ENCODE data around the gene PYGB.
A peak's percentile ranks its signal among the peaks of the same experiment; 100 is the strongest.

PYGB gene

GRCh38 chr20:25213566-25214425 lies 34.1 kb upstream of the PYGB start:
- no CpG with 5 or more reads among the region's 21 CpGs for WGBS, 2 donors (ENCODE audit: extremely low coverage in 2 of 2, insufficient read length in 2 of 2, insufficient replicate concordance in 1 of 2)
- no peak overlapping the region for H2AFZ ChIP-seq (ENCODE audit: low read length)
- H3K4ac ChIP-seq (ENCODE audit: low read length), result peak overlapping the region; percentile 61
- H3K4me2 ChIP-seq (ENCODE audit: insufficient read depth, low read length, poor library complexity, severe bottlenecking), result no peak overlapping the region
- H3K23ac ChIP-seq (ENCODE audit: low read depth, low read length, poor library complexity), result peak overlapping the region; percentile 94
- no peak overlapping the region for H2AK5ac ChIP-seq (ENCODE audit: low read depth, low read length)
- H3K36me3 ChIP-seq (replicated peaks in 1 of 2; ENCODE audit: control insufficient read depth in 2 of 2, insufficient read depth in 2 of 2, low read length in 2 of 2), result peaks cover 27 to 87% of the 10 kb centered on the region in 2 donors
- no peak overlapping the region for H3K27ac ChIP-seq (replicated peaks; ENCODE audit: low read length)
- H3K18ac ChIP-seq (ENCODE audit: low read length), result peak overlapping the region; percentile 69
- no peak overlapping the region for H3K14ac ChIP-seq (ENCODE audit: low read length)
- H3K9ac ChIP-seq (ENCODE audit: low read depth, low read length, poor library complexity), result no peak overlapping the region
- H4K8ac ChIP-seq (ENCODE audit: low read depth, low read length), result peak overlapping the region; percentile 78
- H4K91ac ChIP-seq (ENCODE audit: low read depth, low read length, poor library complexity), result peak overlapping the region; percentile 83
- H2BK15ac ChIP-seq (ENCODE audit: low read length), result no peak overlapping the region
- H2BK5ac ChIP-seq (ENCODE audit: low read length), result no peak overlapping the region
- no peak for DNase-seq (ENCODE audit: low spot score)
- no peaks in the 10 kb centered on the region for H3K9me3 ChIP-seq (replicated peaks in 1 of 2; ENCODE audit: control insufficient read depth in 2 of 2, insufficient read depth in 1 of 2, low read depth in 1 of 2, low read length in 2 of 2)
- no peaks in the 10 kb centered on the region for H3K27me3 ChIP-seq (ENCODE audit: control insufficient read depth in 3 of 3, insufficient read depth in 3 of 3, low read depth in 1 of 3, low read length in 3 of 3)
- peaks cover 5% of the 10 kb centered on the region for H3K79me1 ChIP-seq (ENCODE audit: low read depth, low read length)
- no peak overlapping the region for H2BK120ac ChIP-seq (ENCODE audit: low read depth, low read length)
- no peaks in the 10 kb centered on the region for H3K4me1 ChIP-seq (ENCODE audit: control insufficient read depth in 2 of 2, insufficient read depth in 1 of 2, low read depth in 1 of 2, low read length in 2 of 2)
- H3K4me3 ChIP-seq (ENCODE audit: low read length in 2 of 2), result peak overlapping the region in 1 of 2 donors; percentile 46
- no peak overlapping the region for H2BK12ac ChIP-seq (ENCODE audit: low read length)

DNA sequence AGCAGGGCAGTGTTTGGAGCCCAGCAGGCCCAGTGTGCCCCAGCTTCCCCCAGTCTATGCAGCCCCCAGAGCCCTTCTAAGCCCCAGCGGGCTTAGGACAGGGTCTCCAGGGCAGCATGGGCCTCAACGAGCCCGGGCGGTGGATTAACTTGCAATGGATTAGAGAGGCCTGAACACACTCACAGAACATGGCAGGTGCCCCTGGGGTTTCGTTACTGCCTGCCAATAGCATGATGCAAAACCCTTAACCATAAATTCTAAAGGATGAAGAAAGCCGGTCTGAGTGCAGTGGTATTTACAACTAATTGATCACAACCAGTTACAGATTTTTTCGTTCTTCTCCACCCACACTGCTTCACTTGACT lies 33.5 kb upstream of the PYGB start:
- H3K9ac ChIP-seq (ENCODE audit: low read depth, low read length, poor library complexity), result no peak overlapping the region
- no peak overlapping the region for H2AK5ac ChIP-seq (ENCODE audit: low read depth, low read length)
- peak overlapping the region; percentile 94 for H3K23ac ChIP-seq (ENCODE audit: low read depth, low read length, poor library complexity)
- peaks cover 5% of the 10 kb centered on the region for H3K79me1 ChIP-seq (ENCODE audit: low read depth, low read length)
- peak overlapping the region; percentile 69 for H3K18ac ChIP-seq (ENCODE audit: low read length)
- no peak overlapping the region for H2BK12ac ChIP-seq (ENCODE audit: low read length)
- H2BK120ac ChIP-seq (ENCODE audit: low read depth, low read length), result no peak overlapping the region
- no peak overlapping the region for H3K4ac ChIP-seq (ENCODE audit: low read length)
- H4K91ac ChIP-seq (ENCODE audit: low read depth, low read length, poor library complexity), result no peak overlapping the region
- peaks cover 27 to 92% of the 10 kb centered on the region in 2 donors for H3K36me3 ChIP-seq (replicated peaks in 1 of 2; ENCODE audit: control insufficient read depth in 2 of 2, insufficient read depth in 2 of 2, low read length in 2 of 2)
- H3K4me3 ChIP-seq (ENCODE audit: low read length in 2 of 2), result no peak overlapping the region
- H3K27ac ChIP-seq (replicated peaks; ENCODE audit: low read length), result no peak overlapping the region
- H3K14ac ChIP-seq (ENCODE audit: low read length), result no peak overlapping the region
- H2BK15ac ChIP-seq (ENCODE audit: low read length), result no peak overlapping the region
- no peaks in the 10 kb centered on the region for H3K27me3 ChIP-seq (ENCODE audit: control insufficient read depth in 3 of 3, insufficient read depth in 3 of 3, low read depth in 1 of 3, low read length in 3 of 3)
- no peak overlapping the region for H4K8ac ChIP-seq (ENCODE audit: low read depth, low read length)
- no peak overlapping the region for H2AFZ ChIP-seq (ENCODE audit: low read length)
- H3K4me2 ChIP-seq (ENCODE audit: insufficient read depth, low read length, poor library complexity, severe bottlenecking), result no peak overlapping the region
- H3K4me1 ChIP-seq (ENCODE audit: control insufficient read depth in 2 of 2, insufficient read depth in 1 of 2, low read depth in 1 of 2, low read length in 2 of 2), result no peaks in the 10 kb centered on the region
- no peak overlapping the region for H2BK5ac ChIP-seq (ENCODE audit: low read length)
- no peak for DNase-seq (ENCODE audit: low spot score)
- H3K9me3 ChIP-seq (replicated peaks in 1 of 2; ENCODE audit: control insufficient read depth in 2 of 2, insufficient read depth in 1 of 2, low read depth in 1 of 2, low read length in 2 of 2), result no peaks in the 10 kb centered on the region
- WGBS, 2 donors (ENCODE audit: extremely low coverage in 2 of 2, insufficient read length in 2 of 2, insufficient replicate concordance in 1 of 2), result no CpG with 5 or more reads among the region's 7 CpGs

DNA sequence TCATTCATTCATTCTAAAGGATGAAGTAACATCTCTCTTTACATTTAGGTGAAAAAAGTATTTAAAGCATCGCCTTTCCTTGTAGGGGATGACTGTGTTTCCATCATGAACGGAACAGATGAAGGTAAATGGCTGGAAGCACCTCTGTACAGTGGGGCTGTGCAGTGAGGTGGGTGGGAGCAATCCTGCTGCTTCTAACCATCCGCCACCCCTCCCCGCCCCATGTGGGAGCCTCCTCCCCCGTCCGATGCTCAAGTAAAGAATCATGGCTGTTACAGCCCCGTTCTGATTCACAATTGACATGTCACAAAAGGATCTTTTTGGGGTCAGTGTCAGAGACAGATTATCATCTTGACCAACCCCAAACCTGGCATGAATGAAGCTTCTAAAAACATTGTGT lies 33.1 kb upstream of the PYGB start:
- H3K4me1 ChIP-seq (ENCODE audit: control insufficient read depth in 2 of 2, insufficient read depth in 1 of 2, low read depth in 1 of 2, low read length in 2 of 2), result no peaks in the 10 kb centered on the region
- H3K9me3 ChIP-seq (replicated peaks in 1 of 2; ENCODE audit: control insufficient read depth in 2 of 2, insufficient read depth in 1 of 2, low read depth in 1 of 2, low read length in 2 of 2), result no peaks in the 10 kb centered on the region
- DNase-seq (ENCODE audit: low spot score), result no peak
- H2AFZ ChIP-seq (ENCODE audit: low read length), result no peak overlapping the region
- WGBS, 2 donors (ENCODE audit: extremely low coverage in 2 of 2, insufficient read length in 2 of 2, insufficient replicate concordance in 1 of 2), result no CpG with 5 or more reads among the region's 7 CpGs
- peaks cover 26 to 93% of the 10 kb centered on the region in 2 donors for H3K36me3 ChIP-seq (replicated peaks in 1 of 2; ENCODE audit: control insufficient read depth in 2 of 2, insufficient read depth in 2 of 2, low read length in 2 of 2)
- H2BK15ac ChIP-seq (ENCODE audit: low read length), result no peak overlapping the region
- no peak overlapping the region for H4K91ac ChIP-seq (ENCODE audit: low read depth, low read length, poor library complexity)
- H3K27ac ChIP-seq (replicated peaks; ENCODE audit: low read length), result no peak overlapping the region
- no peak overlapping the region for H2BK5ac ChIP-seq (ENCODE audit: low read length)
- no peak overlapping the region for H2AK5ac ChIP-seq (ENCODE audit: low read depth, low read length)
- no peak overlapping the region for H2BK120ac ChIP-seq (ENCODE audit: low read depth, low read length)
- H3K4ac ChIP-seq (ENCODE audit: low read length), result no peak overlapping the region
- no peaks in the 10 kb centered on the region for H3K27me3 ChIP-seq (ENCODE audit: control insufficient read depth in 3 of 3, insufficient read depth in 3 of 3, low read depth in 1 of 3, low read length in 3 of 3)
- no peak overlapping the region for H3K4me3 ChIP-seq (ENCODE audit: low read length in 2 of 2)
- no peak overlapping the region for H3K9ac ChIP-seq (ENCODE audit: low read depth, low read length, poor library complexity)
- peaks cover 5% of the 10 kb centered on the region for H3K79me1 ChIP-seq (ENCODE audit: low read depth, low read length)
- no peak overlapping the region for H2BK12ac ChIP-seq (ENCODE audit: low read length)
- H3K23ac ChIP-seq (ENCODE audit: low read depth, low read length, poor library complexity), result no peak overlapping the region
- no peak overlapping the region for H3K18ac ChIP-seq (ENCODE audit: low read length)
- H4K8ac ChIP-seq (ENCODE audit: low read depth, low read length), result no peak overlapping the region
- no peak overlapping the region for H3K14ac ChIP-seq (ENCODE audit: low read length)
- H3K4me2 ChIP-seq (ENCODE audit: insufficient read depth, low read length, poor library complexity, severe bottlenecking), result no peak overlapping the region

- H4K8ac ChIP-seq (ENCODE audit: low read depth, low read length), result no peak overlapping the region
- no peak overlapping the region for H3K9ac ChIP-seq (ENCODE audit: low read depth, low read length, poor library complexity)
- H3K9me3 ChIP-seq (replicated peaks in 1 of 2; ENCODE audit: control insufficient read depth in 2 of 2, insufficient read depth in 1 of 2, low read depth in 1 of 2, low read length in 2 of 2), result no peaks in the 10 kb centered on the region
- no peak overlapping the region for H3K4me3 ChIP-seq (ENCODE audit: low read length in 2 of 2)
- no peak overlapping the region for H2BK12ac ChIP-seq (ENCODE audit: low read length)
- no peak overlapping the region for H3K14ac ChIP-seq (ENCODE audit: low read length)
- H3K23ac ChIP-seq (ENCODE audit: low read depth, low read length, poor library complexity), result no peak overlapping the region
- no peak overlapping the region for H2BK15ac ChIP-seq (ENCODE audit: low read length)
- H2AFZ ChIP-seq (ENCODE audit: low read length), result no peak overlapping the region
- peaks cover 5% of the 10 kb centered on the region for H3K79me1 ChIP-seq (ENCODE audit: low read depth, low read length)
- H3K27ac ChIP-seq (replicated peaks; ENCODE audit: low read length), result no peak overlapping the region
- no CpG with 5 or more reads among the region's 10 CpGs for WGBS, 2 donors (ENCODE audit: extremely low coverage in 2 of 2, insufficient read length in 2 of 2, insufficient replicate concordance in 1 of 2)
- no peak overlapping the region for H2BK120ac ChIP-seq (ENCODE audit: low read depth, low read length)
- no peak overlapping the region for H2AK5ac ChIP-seq (ENCODE audit: low read depth, low read length)
- H3K4me1 ChIP-seq (ENCODE audit: control insufficient read depth in 2 of 2, insufficient read depth in 1 of 2, low read depth in 1 of 2, low read length in 2 of 2), result no peaks in the 10 kb centered on the region
- H2BK5ac ChIP-seq (ENCODE audit: low read length), result no peak overlapping the region
- H3K36me3 ChIP-seq (replicated peaks in 1 of 2; ENCODE audit: control insufficient read depth in 2 of 2, insufficient read depth in 2 of 2, low read length in 2 of 2), result peaks cover 27 to 89% of the 10 kb centered on the region in 2 donors
- no peak overlapping the region for H3K4ac ChIP-seq (ENCODE audit: low read length)
- H3K27me3 ChIP-seq (ENCODE audit: control insufficient read depth in 3 of 3, insufficient read depth in 3 of 3, low read depth in 1 of 3, low read length in 3 of 3), result no peaks in the 10 kb centered on the region
- no peak overlapping the region for H4K91ac ChIP-seq (ENCODE audit: low read depth, low read length, poor library complexity)
- DNase-seq (ENCODE audit: low spot score), result no peak
- no peak overlapping the region for H3K18ac ChIP-seq (ENCODE audit: low read length)
- no peak overlapping the region for H3K4me2 ChIP-seq (ENCODE audit: insufficient read depth, low read length, poor library complexity, severe bottlenecking)
These were observed 32.4 kb upstream of the PYGB start for GRCh38 chr20:25215521-25215920.

Measured in neuronal stem cell (in vitro differentiated cells).